Muscle of leg (tissue), 11 donors: Measurements from ENCODE around the gene DIS3L2. TPM values are rescaled to one million over a fixed set of nuclear protein-coding genes. Genes with fewer than 3 reads are reported as not detected.
A peak's percentile ranks its signal among the peaks of the same experiment; 100 is the strongest.

Experiments used
- DNase-seq: peaks from one replicate; pipeline ENCODE4 v3.0.0; 2013
- H3K27ac ChIP-seq: one replicate; pipeline ENCODE4 v1.5.1; 2013; ENCODE audit warnings: mild to moderate bottlenecking, low read length, control low read depth
- H3K27me3 ChIP-seq: one replicate; pipeline ENCODE4 v1.6.1; 2013; ENCODE audit warnings: low read length; ENCODE audit not compliant: control insufficient read depth, insufficient read depth
- H3K36me3 ChIP-seq: one replicate; pipeline ENCODE4 v1.6.1; 2013; ENCODE audit warnings: low read length; ENCODE audit not compliant: control insufficient read depth, insufficient read depth
- H3K4me1 ChIP-seq: one replicate; pipeline ENCODE4 v1.6.1; 2013; ENCODE audit warnings: low read length; ENCODE audit not compliant: control insufficient read depth, insufficient read depth
- H3K4me3 ChIP-seq: one replicate; pipeline ENCODE4 v1.5.1; 2013; ENCODE audit warnings: low read length, control low read depth
- H3K9me3 ChIP-seq: replicated peaks from 2 replicates; pipeline ENCODE4 v1.6.1; 2013; ENCODE audit warnings: low read depth, low read length; ENCODE audit not compliant: control insufficient read depth
- WGBS: methylation state at CpG from one replicate; pipeline ENCODE4 v1.1.5; 2013; ENCODE audit warnings: missing lambda C conversion rate; ENCODE audit not compliant: insufficient coverage; 5-methylcytosine and 5-hydroxymethylcytosine counted together
- polyA plus RNA-seq, 8 donors: library from polyadenylated mRNA; unstranded; fragments of 120-200 nt; gene quantifications; one replicate each; pipeline versions ENCODE4 v1.2.1 to v1.2.3, GENCODE V29; 2013; ENCODE audit warnings: inconsistent platforms in 1 of 8, low replicate concordance in 1 of 8; ENCODE audit not compliant: insufficient read length in 8 of 8, insufficient read depth in 1 of 8
- total RNA-seq: library from RNA; stranded (reverse); fragments of 120-200 nt; gene quantifications from one replicate; pipeline ENCODE4 v1.2.4, GENCODE V29; 2013

DIS3L2 gene
- total and polyA plus RNA-seq, 9 donors, result 19.3 to 29.8 (median 24.3) TPM

DNA sequence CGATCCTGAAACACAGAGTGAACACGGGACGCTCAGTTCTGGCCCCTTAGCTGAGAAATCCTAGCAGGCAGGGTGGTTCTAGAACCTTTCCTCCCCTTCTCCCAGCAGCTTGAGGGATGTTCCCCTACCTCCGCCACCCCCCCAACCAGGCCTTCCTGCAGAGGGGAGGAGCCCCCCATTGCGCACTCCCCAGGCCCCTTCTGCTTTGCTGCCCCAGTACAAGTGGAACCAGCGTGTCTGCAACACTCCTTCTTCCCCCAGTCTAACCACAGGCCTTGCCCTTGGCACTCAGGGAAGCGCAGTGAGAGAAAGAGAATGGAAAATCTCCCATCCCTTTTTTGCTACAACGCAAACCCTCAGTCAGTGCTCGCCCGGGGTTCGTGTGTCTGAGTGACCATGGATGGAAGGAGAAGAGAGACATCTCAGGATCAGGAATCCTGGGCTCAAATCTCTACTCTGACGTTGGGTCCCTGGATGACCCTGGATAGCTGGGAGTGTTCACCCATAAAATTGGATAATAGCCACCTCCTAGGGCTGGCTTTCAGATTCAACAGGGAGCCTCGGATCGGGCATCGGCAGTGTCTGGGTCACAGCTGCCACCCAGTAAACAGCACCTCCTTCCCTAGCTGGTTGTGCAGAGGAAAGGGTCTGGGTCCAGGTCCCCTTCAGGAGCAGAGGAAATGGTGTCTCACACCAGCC lies 39.1 kb upstream of the DIS3L2 start:
- 84% methylated on average over 8 of the region's 15 CpGs for WGBS
- no peak overlapping the region for H3K4me3 ChIP-seq
- peaks cover 38% of the 10 kb centered on the region for H3K4me1 ChIP-seq
- no peak overlapping the region for H3K27ac ChIP-seq
- H3K9me3 ChIP-seq, result no peaks in the 10 kb centered on the region
- no peak for DNase-seq
- H3K36me3 ChIP-seq, result peaks cover 7% of the 10 kb centered on the region
- H3K27me3 ChIP-seq, result peaks cover 37% of the 10 kb centered on the region

DNA sequence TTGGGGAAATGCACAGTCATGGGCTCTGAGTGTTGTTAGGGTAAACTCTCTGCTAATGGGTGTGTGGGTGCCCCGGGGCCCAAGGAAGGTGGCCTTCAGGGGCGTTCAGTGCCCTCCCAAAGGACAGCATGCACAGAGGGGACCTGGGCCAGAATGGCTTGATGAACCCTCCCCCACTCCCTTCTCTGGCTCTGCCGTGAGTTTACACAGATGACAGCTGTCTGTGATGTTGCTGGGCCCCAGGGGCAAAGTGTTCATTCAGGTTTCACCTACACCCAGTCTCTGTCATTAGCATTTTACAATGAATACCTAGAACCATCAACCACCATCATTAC lies 38.5 kb upstream of the DIS3L2 start:
- H3K4me3 ChIP-seq, result no peak overlapping the region
- 67% methylated on average over 3 of the region's 3 CpGs for WGBS
- no peak overlapping the region for H3K27ac ChIP-seq

DNA sequence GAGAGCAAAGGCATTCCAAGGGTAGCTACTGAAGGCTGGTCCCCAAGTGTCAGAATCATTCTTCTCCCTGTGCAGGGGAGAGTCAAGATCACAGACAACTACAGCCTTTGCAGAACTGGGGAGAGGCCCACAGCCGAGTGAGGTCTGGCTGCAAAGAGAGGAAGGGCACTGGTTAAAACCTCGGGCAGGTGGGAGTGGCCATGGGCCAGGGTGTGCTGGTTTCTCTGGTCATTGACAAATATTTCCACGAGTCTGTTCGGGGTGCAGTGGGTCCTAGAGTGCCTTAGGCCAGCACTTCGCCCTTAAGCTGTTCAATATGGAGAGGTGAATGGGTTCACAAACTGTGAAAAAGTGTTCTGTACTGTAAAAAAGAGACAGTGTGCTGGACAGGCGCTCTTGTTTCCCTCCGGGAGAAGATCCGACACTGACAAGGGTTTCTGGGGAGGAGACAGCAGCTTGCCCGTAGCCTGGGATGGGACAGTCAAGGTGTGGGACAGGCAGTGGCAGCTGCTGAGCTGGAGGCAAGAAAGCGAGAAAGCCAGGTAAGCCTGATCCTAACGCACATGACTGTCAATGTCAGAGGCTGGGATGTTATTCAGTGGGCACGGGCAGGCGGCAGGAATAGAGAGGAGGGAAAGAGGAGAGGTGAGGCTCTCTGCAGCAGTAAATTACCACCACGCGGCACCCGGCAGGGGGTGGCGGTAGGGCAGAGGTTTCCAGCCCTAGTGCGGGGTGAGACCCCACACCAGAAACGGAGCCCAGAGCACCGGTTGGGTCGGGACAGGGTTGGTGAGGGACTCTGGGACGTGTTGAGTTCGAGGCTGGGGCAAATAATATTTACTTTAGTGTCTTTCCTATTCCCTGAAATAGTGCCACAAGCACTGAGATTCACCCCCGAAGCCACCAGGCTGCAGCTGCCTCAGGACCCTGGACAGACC lies 37.3 kb upstream of the DIS3L2 start:
- peak overlapping the region; percentile 65 for H3K4me3 ChIP-seq
- 54% methylated on average over 17 of the region's 24 CpGs for WGBS

More for the DNA sequence above, 38.5 kb upstream of the DIS3L2 start:
- Histone ChIP-seq H3K9me3 (no peaks in the 10 kb centered on the region), H3K4me1 (peaks cover 35% of the 10 kb centered on the region), H3K27me3 (peaks cover 42% of the 10 kb centered on the region), H3K36me3 (peaks cover 7% of the 10 kb centered on the region)
- no peak for DNase-seq

DNA sequence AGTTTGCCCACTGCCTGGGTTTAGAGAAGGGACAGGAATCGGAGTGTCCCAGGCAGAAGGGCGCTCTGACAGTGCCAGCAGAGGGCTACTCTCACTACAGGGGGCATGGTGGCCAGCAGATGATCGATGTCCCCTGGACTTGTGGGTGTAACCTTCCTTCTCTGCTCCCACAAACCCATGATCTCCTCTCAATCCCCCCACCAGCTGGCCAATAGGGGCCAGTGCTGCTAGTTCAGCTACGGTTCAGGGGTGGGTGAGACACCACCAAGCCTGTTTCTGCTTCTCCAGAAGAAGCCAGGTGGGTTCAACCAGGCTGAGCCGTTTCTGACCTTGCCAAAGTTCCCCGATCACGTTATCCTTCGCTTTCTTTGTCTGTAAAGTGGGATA lies 36.6 kb upstream of the DIS3L2 start:
- Histone ChIP-seq H3K9me3 (no peaks in the 10 kb centered on the region), H3K4me3 (peak overlapping the region; percentile 65)

More for the DNA sequence above, 37.3 kb upstream of the DIS3L2 start:
- no peak for DNase-seq
- H3K4me1 ChIP-seq, result peaks cover 44% of the 10 kb centered on the region
- H3K9me3 ChIP-seq, result no peaks in the 10 kb centered on the region
- no peak overlapping the region for H3K27ac ChIP-seq
- H3K36me3 ChIP-seq, result peaks cover 7% of the 10 kb centered on the region
- peaks cover 44% of the 10 kb centered on the region for H3K27me3 ChIP-seq

DNA sequence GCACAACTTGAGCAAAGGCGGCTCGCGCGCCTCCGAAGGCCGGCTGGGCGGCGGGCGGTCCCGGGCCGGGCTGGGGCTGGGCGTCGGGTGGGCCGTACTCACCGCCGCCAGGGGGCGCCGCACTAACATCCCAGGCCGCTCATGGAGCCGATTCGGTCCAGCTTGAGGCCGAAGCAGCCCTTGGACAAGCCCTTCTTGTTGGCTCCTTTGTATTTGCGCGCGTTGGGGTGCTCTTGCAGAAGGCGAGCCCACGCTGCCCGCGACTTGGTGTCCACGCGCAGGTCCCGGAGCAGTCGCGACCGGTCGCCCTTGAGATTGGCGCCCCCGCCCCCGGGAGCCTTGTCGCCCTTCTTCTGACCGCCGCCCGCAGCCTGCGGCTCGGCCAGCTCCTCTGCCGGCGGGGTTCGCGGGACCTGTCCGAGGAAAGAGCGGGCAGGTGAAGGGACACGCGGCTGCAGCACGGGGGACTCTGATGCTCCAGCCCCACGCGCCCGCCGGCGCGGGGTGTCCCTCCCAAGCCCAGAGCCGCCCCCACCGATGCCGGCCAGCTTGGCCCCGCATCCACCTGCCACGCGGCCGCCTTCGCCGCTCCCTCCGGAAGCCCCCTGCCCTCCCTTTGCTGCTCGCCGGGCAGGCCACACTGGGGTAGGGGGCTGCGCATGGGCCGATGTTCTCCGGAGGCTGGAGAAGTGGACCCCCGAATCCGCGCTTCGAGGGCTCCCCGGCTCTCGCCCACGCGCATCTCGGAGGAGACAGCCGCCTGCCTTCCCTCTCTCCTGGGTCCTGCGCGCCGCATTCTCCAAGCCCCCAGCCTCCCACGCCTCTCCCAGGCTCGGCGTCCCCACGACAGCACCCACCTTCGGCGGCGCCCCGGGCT lies 36.0 kb upstream of the DIS3L2 start:
- Histone ChIP-seq H3K27me3 (peaks cover 46% of the 10 kb centered on the region), H3K9me3 (no peaks in the 10 kb centered on the region), H3K27ac (no peak overlapping the region), H3K4me3 (peak overlapping the region; percentile 65), H3K36me3 (peaks cover 7% of the 10 kb centered on the region), H3K4me1 (peaks cover 53% of the 10 kb centered on the region)
- WGBS, result under 1% methylated on average over 96 of the region's 96 CpGs
- peak; percentile 91 for DNase-seq

More for the DNA sequence above, 36.6 kb upstream of the DIS3L2 start:
- no peak for DNase-seq
- no peak overlapping the region for H3K27ac ChIP-seq
- peaks cover 7% of the 10 kb centered on the region for H3K36me3 ChIP-seq
- peaks cover 46% of the 10 kb centered on the region for H3K27me3 ChIP-seq
- WGBS, result 30% methylated on average over 8 of the region's 8 CpGs
- H3K4me1 ChIP-seq, result peaks cover 46% of the 10 kb centered on the region

DNA sequence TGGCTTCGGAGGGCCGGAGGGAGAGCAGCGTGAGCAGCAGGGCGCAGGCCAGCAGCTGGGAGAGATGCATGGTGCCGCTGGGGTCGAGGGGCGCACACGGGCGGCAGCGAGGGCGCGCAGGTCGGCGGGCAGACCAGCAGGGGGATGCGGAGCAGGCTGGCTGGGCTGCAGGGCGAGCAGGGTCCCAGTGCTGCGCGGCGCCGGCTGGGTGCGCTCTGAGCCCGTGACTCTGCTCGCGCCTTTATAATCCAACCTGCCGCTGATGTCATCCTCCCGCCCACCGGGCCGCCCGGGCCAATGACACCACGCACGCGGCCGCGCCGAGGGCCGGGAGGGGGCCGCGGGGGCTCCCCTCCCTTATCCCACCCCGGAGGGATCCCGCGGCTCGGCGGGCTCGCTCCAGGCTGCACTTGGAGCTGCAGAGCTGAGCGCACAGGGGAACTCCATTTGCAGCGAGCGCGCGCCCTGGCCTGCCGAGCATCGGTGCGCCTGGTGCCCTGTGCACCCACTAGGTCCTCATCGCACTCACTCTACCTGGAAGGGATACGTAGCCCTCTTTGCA lies 35.3 kb upstream of the DIS3L2 start, which contains the start of gene NPPC:
TSS of gene NPPC (minus strand) at position 217 of the 562 bp plus-strand sequence. CDS start at position 70, 147 bp downstream.
- under 1% methylated on average over 44 of the region's 54 CpGs for WGBS
- Histone ChIP-seq H3K27ac (no peak within 1 kb of the TSS), H3K27me3 (peaks cover 46% of the 10 kb centered on the region), H3K9me3 (no peaks in the 10 kb centered on the region), H3K36me3 (peaks cover 7% of the 10 kb centered on the region), H3K4me1 (peaks cover 60% of the 10 kb centered on the region), H3K4me3 (peak within 1 kb of the TSS; percentile 65)
- peak; percentile 90 for DNase-seq

DNA sequence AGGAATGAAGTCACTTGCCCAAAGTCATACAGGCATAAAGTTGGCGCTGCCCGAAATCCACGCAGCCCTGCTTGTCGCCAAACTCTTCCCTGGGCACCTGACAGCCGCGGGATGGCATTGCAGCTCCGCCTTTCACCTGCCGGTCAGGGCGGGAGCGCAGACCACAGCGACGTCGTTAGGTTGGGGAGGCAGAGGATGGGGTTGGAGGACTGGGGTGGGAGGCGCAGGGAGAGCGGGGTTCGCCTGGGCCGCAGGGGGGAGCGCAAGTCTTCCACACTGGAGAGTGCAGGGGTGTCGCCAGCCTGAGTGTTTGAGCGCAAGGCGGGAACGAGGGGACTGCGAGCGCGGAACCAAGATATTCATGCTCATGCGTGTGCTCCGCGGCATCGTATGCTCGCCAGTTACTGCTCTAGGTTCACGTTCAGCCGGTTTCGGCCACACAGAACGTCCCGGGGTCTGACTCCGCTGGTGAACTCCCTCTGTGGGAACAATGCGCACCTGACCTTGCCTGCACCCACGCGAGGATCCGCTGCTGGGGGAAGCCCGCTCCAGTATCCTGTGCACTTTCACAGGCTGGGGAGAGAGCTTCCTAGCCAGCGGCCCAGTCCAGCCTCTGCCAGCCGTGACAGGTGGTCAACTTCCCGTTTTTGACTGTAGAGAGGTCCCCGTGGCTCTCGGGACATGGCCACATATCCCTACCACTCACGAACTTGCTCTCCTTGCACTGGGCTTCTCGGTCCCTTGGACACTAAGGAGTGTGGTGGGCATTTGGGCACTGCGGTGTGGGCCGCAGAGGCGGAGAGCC lies 34.5 kb upstream of the DIS3L2 start:
- Histone ChIP-seq H3K4me3 (peak overlapping the region; percentile 44), H3K9me3 (no peaks in the 10 kb centered on the region), H3K4me1 (peaks cover 67% of the 10 kb centered on the region), H3K36me3 (peaks cover 7% of the 10 kb centered on the region), H3K27me3 (peaks cover 46% of the 10 kb centered on the region), H3K27ac (no peak overlapping the region)
- DNase-seq, result peak; percentile 61
- WGBS, result 10% methylated on average over 42 of the region's 51 CpGs

DNA sequence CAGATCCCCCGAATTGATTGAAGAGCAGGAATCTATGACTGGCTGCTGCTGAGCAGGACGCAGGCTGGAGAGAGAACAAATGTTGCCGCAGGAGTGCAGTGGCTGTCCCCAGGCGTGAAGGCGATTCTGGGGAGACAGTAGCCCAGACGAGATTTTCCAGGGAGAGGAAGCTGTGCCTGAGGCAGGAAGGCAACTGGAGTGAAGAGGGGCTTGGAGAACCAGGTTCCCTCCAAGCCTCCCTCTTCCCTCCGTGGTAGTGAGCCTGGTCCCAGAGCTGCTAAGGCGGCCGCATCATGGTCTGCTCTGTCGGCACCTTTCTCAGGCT lies 34.0 kb upstream of the DIS3L2 start:
- Histone ChIP-seq H3K36me3 (peaks cover 7% of the 10 kb centered on the region), H3K9me3 (no peaks in the 10 kb centered on the region), H3K27me3 (peaks cover 46% of the 10 kb centered on the region), H3K27ac (no peak overlapping the region), H3K4me3 (no peak overlapping the region), H3K4me1 (peaks cover 68% of the 10 kb centered on the region)
- 55% methylated on average over 8 of the region's 10 CpGs for WGBS
- DNase-seq, result no peak

DNA sequence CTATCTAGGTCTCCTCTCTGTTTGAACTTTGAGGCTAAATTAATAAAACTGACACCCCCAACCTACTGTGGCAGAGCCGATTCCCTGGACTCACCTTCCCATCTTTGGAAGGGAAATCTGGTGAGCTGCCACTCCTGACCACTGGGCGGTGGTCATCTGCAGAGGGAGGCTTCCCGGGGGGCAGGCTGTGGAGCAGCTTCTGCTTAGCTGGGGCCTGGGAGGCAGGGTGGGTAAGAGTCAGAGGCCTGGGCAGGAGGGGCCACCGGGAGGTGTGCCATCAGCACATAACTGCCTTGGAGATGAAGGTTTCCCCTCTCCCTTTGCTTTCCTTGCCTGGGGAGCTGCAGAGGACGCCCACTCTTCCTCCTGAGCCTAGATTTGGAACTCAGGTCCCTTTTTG lies 33.0 kb upstream of the DIS3L2 start:
- peaks cover 70% of the 10 kb centered on the region for H3K4me1 ChIP-seq
- H3K4me3 ChIP-seq, result no peak overlapping the region
- no peaks in the 10 kb centered on the region for H3K9me3 ChIP-seq
- peaks cover 41% of the 10 kb centered on the region for H3K27me3 ChIP-seq
- H3K27ac ChIP-seq, result no peak overlapping the region
- 64% methylated on average over 3 of the region's 5 CpGs for WGBS
- DNase-seq, result no peak
- H3K36me3 ChIP-seq, result peaks cover 6% of the 10 kb centered on the region
